H9 (cell line): ENCODE measurements around the gene SNAP47. TPM values are rescaled to one million over a fixed set of nuclear protein-coding genes. Genes with fewer than 3 reads are reported as not detected.

ENCODE experiments used
- DNase-seq: peaks from one replicate; pipeline ENCODE4 v3.0.0-alpha.2; 2017
- H2AFZ ChIP-seq: one replicate; pipeline ENCODE4 v1.6.1; 2013; ENCODE audit warnings: mild to moderate bottlenecking, low read length, control low read depth, moderate library complexity
- H2AK5ac ChIP-seq: 2 replicates; pipeline ENCODE4 v1.6.1; 2013; ENCODE audit warnings: low read length, control low read depth, mixed read lengths; ENCODE audit not compliant: insufficient read length
- H2BK120ac ChIP-seq: one replicate; pipeline ENCODE4 v1.6.1; 2013; ENCODE audit warnings: low read depth, mild to moderate bottlenecking, low read length, control low read depth, inconsistent platforms; ENCODE audit not compliant: poor library complexity, severe bottlenecking
- H2BK12ac ChIP-seq: 2 replicates; pipeline ENCODE4 v1.6.1; 2013; ENCODE audit warnings: low read length, control low read depth, mixed read lengths, low read depth; ENCODE audit not compliant: insufficient read length
- H2BK15ac ChIP-seq: 2 replicates; pipeline ENCODE4 v1.6.1; 2013; ENCODE audit warnings: low read depth, low read length, control low read depth
- H2BK20ac ChIP-seq: one replicate; pipeline ENCODE4 v1.6.1; 2013; ENCODE audit warnings: low read depth, mild to moderate bottlenecking, low read length, control low read depth, inconsistent platforms; ENCODE audit not compliant: poor library complexity, severe bottlenecking
- H2BK5ac ChIP-seq: 2 replicates; pipeline ENCODE4 v1.6.1; 2013; ENCODE audit warnings: low read length, control low read depth, mixed read lengths; ENCODE audit not compliant: insufficient read length
- H3K14ac ChIP-seq: 2 replicates; pipeline ENCODE4 v1.6.1; 2013; ENCODE audit warnings: low read length, control low read depth; ENCODE audit not compliant: insufficient read depth
- H3K18ac ChIP-seq: 2 replicates; pipeline ENCODE4 v1.6.1; 2013; ENCODE audit warnings: low read depth, mild to moderate bottlenecking, mixed read lengths, low read length, control low read depth; ENCODE audit not compliant: insufficient read length
- H3K23ac ChIP-seq: 2 replicates; pipeline ENCODE4 v1.6.1; 2013; ENCODE audit warnings: low read length, control low read depth, mixed read lengths, low read depth; ENCODE audit not compliant: insufficient read length
- H3K23me2 ChIP-seq: 2 replicates; pipeline ENCODE4 v1.6.1; 2013; ENCODE audit warnings: low read depth, mild to moderate bottlenecking, mixed read lengths, low read length, control low read depth; ENCODE audit not compliant: insufficient read length, poor library complexity, severe bottlenecking
- H3K27ac ChIP-seq: 2 replicates; pipeline ENCODE4 v1.5.1; 2013; ENCODE audit warnings: low read length, control low read depth, mixed read lengths, low read depth; ENCODE audit not compliant: insufficient read length
- H3K27me3 ChIP-seq: 2 replicates; pipeline ENCODE4 v1.6.1; 2013; ENCODE audit warnings: low read length, control low read depth, inconsistent platforms; ENCODE audit not compliant: insufficient read depth
- H3K4ac ChIP-seq: 2 replicates; pipeline ENCODE4 v1.6.1; 2013; ENCODE audit warnings: low read depth, mild to moderate bottlenecking, control low read depth, inconsistent platforms, low read length, moderate library complexity
- H3K4me1 ChIP-seq: 2 replicates; pipeline ENCODE4 v1.6.1; 2013; ENCODE audit warnings: low read length, control low read depth, inconsistent platforms; ENCODE audit not compliant: insufficient read depth
- H3K4me2 ChIP-seq: 2 replicates; pipeline ENCODE4 v1.6.1; 2013; ENCODE audit warnings: low read length, control low read depth, mixed read lengths; ENCODE audit not compliant: insufficient read length, insufficient read depth
- H3K56ac ChIP-seq: 2 replicates; pipeline ENCODE4 v1.6.1; 2013; ENCODE audit warnings: low read depth, mild to moderate bottlenecking, mixed read lengths, low read length, control low read depth; ENCODE audit not compliant: insufficient read length
- H3K79me1 ChIP-seq: 2 replicates; pipeline ENCODE4 v1.6.1; 2013; ENCODE audit warnings: low read depth, mild to moderate bottlenecking, moderate library complexity, low read length, control low read depth, inconsistent platforms; ENCODE audit not compliant: insufficient read depth, poor library complexity, severe bottlenecking
- H3K79me2 ChIP-seq: 2 replicates; pipeline ENCODE4 v1.6.1; 2013; ENCODE audit warnings: low read length, control low read depth, inconsistent platforms; ENCODE audit not compliant: insufficient read depth
- H3K9ac ChIP-seq: 2 replicates; pipeline ENCODE4 v1.6.1; 2013; ENCODE audit warnings: low read length, control low read depth, mixed read lengths; ENCODE audit not compliant: insufficient read length; ENCODE audit errors: extremely low read depth
- H3K9me3 ChIP-seq: one replicate; pipeline ENCODE4 v1.6.1; 2013; ENCODE audit warnings: low read depth, low read length, inconsistent platforms; ENCODE audit not compliant: control insufficient read depth
- H3T11ph ChIP-seq: one replicate; pipeline ENCODE4 v1.6.1; 2013; ENCODE audit warnings: mild to moderate bottlenecking, low read length, control low read depth, inconsistent platforms
- H4K20me1 ChIP-seq: one replicate; pipeline ENCODE4 v1.6.1; 2013; ENCODE audit not compliant: control insufficient read depth, insufficient read length, insufficient read depth
- H4K5ac ChIP-seq: 2 replicates; pipeline ENCODE4 v1.6.1; 2013; ENCODE audit warnings: low read depth, mild to moderate bottlenecking, mixed read lengths, low read length, control low read depth; ENCODE audit not compliant: insufficient read length
- H4K8ac ChIP-seq: replicated peaks from 2 replicates; pipeline ENCODE4 v1.6.1; 2013; ENCODE audit warnings: low read length, control low read depth, mixed read lengths, low read depth; ENCODE audit not compliant: insufficient read length
- H4K91ac ChIP-seq: 2 replicates; pipeline ENCODE4 v1.6.1; 2013; ENCODE audit warnings: low read depth, mild to moderate bottlenecking, moderate library complexity, mixed read lengths, low read length, control low read depth; ENCODE audit not compliant: insufficient read length
- H3K27ac Mint-ChIP-seq, 3 experiments: 2 replicates in 2 of 3; 3 replicates in 1 of 3; pipeline ENCODE4 v1.8.0; 2020 to 2021; ENCODE audit warnings: mixed read lengths in 3 of 3, mild to moderate bottlenecking in 1 of 3, moderate library complexity in 1 of 3
- H3K27me3 Mint-ChIP-seq: 2 replicates; pipeline ENCODE4 v1.8.0; 2021; ENCODE audit warnings: low read depth, mild to moderate bottlenecking, moderate library complexity, mixed read lengths
- H3K36me3 Mint-ChIP-seq, 3 experiments: 2 replicates in 2 of 3; 3 replicates in 1 of 3; pipeline ENCODE4 v1.8.0; 2020 to 2021; ENCODE audit warnings: low read depth in 3 of 3, mixed read lengths in 3 of 3; ENCODE audit not compliant: insufficient read depth in 1 of 3
- H3K4me1 Mint-ChIP-seq, 2 experiments: 2 replicates each; pipeline ENCODE4 v1.8.0; 2020; ENCODE audit warnings: mixed read lengths in 2 of 2
- H3K4me3 Mint-ChIP-seq, 2 experiments: 2 replicates in 1 of 2; 3 replicates in 1 of 2; pipeline ENCODE4 v1.8.0; 2020 to 2021; ENCODE audit warnings: mild to moderate bottlenecking in 2 of 2, mixed read lengths in 2 of 2, moderate library complexity in 1 of 2
- H3K9me3 Mint-ChIP-seq, 2 experiments: 2 replicates in 1 of 2; 3 replicates in 1 of 2; pipeline ENCODE4 v1.8.0; 2020; ENCODE audit warnings: mild to moderate bottlenecking in 2 of 2, mixed read lengths in 2 of 2, moderate library complexity in 1 of 2
- CTCF ChIP-seq: fragments of 200-600 bp; sonication (generic); conservative IDR thresholded peaks from 3 replicates; pipeline ENCODE4 v1.8.0; 2021; ENCODE audit warnings: antibody characterized with exemption, mild to moderate bottlenecking
- WGBS: extraction: QIAGEN DNeasy Blood & Tissue Kit; methylation state at CpG from one replicate; pipeline ENCODE4 v1.1.7; 2013; ENCODE audit warnings: missing lambda C conversion rate, low lambda C conversion rate, mixed read lengths; ENCODE audit not compliant: insufficient read length; ENCODE audit errors: extremely low coverage; 5-methylcytosine and 5-hydroxymethylcytosine counted together
- total RNA-seq: library from RNA; stranded (reverse); gene quantifications from 2 replicates; pipeline ENCODE4 v1.2.1, GENCODE V29; 2021

The SNAP47 gene
- total RNA-seq, 1 experiment from 2014 or later = 44.1 TPM

- H3K4ac ChIP-seq = no peak overlapping the region
- H3K27ac ChIP-seq = no peak overlapping the region
- no peak overlapping the region for H2AFZ ChIP-seq
- no peaks in the 10 kb centered on the region for H3K9me3 ChIP-seq
- no peak overlapping the region for H3K9ac ChIP-seq
- no peaks in the 10 kb centered on the region for H3K23me2 ChIP-seq
- H3K4me3 Mint-ChIP-seq = no peak overlapping the region; a peak in 1 of 5 replicates
- H3K23ac ChIP-seq = no peak overlapping the region
- no peak overlapping the region for H2BK12ac ChIP-seq
- H3T11ph ChIP-seq = no peak overlapping the region
- H4K5ac ChIP-seq = no peak overlapping the region
- no peaks in the 10 kb centered on the region for H3K27me3 Mint-ChIP-seq
- H3K79me2 ChIP-seq = no peaks in the 10 kb centered on the region
- H3K27me3 ChIP-seq = no peaks in the 10 kb centered on the region
- no peak overlapping the region for H2BK20ac ChIP-seq
- WGBS = no CpG with 5 or more reads among the region's 11 CpGs
- H2BK15ac ChIP-seq = no peak overlapping the region
- no peak overlapping the region for H3K14ac ChIP-seq
- no peak overlapping the region for H4K91ac ChIP-seq
- no peaks in the 10 kb centered on the region for H3K4me1 Mint-ChIP-seq
- no peak overlapping the region for H4K8ac ChIP-seq
- H2BK5ac ChIP-seq = no peak overlapping the region
- no peaks in the 10 kb centered on the region for H3K9me3 Mint-ChIP-seq
- TF ChIP-seq CTCF = no peak
- H2AK5ac ChIP-seq = no peak overlapping the region
- no peaks in the 10 kb centered on the region for H3K4me1 ChIP-seq
- no peaks in the 10 kb centered on the region for H3K79me1 ChIP-seq
- no peak overlapping the region; a peak in 1 of 7 replicates for H3K27ac Mint-ChIP-seq
- H3K4me2 ChIP-seq = no peak overlapping the region
- H3K56ac ChIP-seq = no peak overlapping the region
- no peak for DNase-seq
- no peaks in the 10 kb centered on the region for H4K20me1 ChIP-seq
- H2BK120ac ChIP-seq = no peak overlapping the region
- no peak overlapping the region for H3K18ac ChIP-seq
- H3K36me3 Mint-ChIP-seq = peaks cover 2 to 23% (median 15%) of the 10 kb centered on the region in 3 experiments; a peak in 5 of 7 replicates
These were observed 41.9 kb downstream of the SNAP47 start for GRCh38 chr1:227777156-227777555.
